ENCODE measurements around the gene OR2L13.
"Not testable (repeated sequence)": the region's sequence is repeated elsewhere in the genome, so short reads cannot be mapped to it uniquely, and the experiment has no call there.

Gene OR2L13, protein sequence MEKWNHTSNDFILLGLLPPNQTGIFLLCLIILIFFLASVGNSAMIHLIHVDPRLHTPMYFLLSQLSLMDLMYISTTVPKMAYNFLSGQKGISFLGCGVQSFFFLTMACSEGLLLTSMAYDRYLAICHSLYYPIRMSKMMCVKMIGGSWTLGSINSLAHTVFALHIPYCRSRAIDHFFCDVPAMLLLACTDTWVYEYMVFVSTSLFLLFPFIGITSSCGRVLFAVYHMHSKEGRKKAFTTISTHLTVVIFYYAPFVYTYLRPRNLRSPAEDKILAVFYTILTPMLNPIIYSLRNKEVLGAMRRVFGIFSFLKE

DNA sequence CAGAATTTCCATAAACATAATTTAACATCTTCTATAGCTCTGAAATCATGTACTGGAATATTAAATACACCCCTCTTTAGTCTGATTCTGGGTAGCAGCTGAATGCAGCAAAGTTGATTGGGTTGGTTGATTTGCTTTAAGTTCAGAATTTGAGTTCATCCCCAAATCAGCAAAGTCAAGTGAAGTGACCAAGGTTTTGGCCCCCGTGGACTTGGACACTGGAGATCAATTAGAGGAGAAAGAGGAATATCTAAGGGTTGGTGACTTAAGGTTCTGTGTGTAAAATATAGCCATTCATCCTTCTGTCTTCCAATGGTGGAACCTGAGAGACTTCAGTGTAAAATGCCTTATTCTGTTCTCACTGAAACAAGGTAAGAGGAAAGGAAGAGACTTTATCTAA is at the start of gene OR2L13:
Gene OR2L13 (plus strand): TSS at position 301 of the 400 bp plus-strand sequence. CDS start 4,192 bp downstream, outside the sequence.
- H3K4me1 Mint-ChIP-seq = no peaks in the 10 kb centered on the region
- H3K9me3 Mint-ChIP-seq = peaks cover 13% of the 10 kb centered on the region
- no peak within 1 kb of the TSS for H3K27ac Mint-ChIP-seq (ENCODE audit: low read depth)
- no peak within 1 kb of the TSS for H3K4me3 Mint-ChIP-seq
- DNase-seq (ENCODE audit: low spot score in 2 of 2) (no peak), ATAC-seq (replicated peaks; ENCODE audit: extremely low read depth, poor library complexity, severe bottlenecking) (no peak)
- no peaks in the 10 kb centered on the region for H3K36me3 Mint-ChIP-seq (ENCODE audit: insufficient read depth)
- H3K27me3 Mint-ChIP-seq = no peaks in the 10 kb centered on the region

- Mint-ChIP-seq H3K27me3 (no peaks in the 10 kb centered on the region), H3K27ac (ENCODE audit: low read depth) (no peak overlapping the region), H3K4me1 (no peaks in the 10 kb centered on the region), H3K4me3 (no peak overlapping the region), H3K36me3 (ENCODE audit: insufficient read depth) (no peaks in the 10 kb centered on the region), H3K9me3 (peaks cover 22% of the 10 kb centered on the region)
- no peak for DNase-seq (ENCODE audit: low spot score in 2 of 2)
- ATAC-seq (replicated peaks; ENCODE audit: extremely low read depth, poor library complexity, severe bottlenecking) = no peak
Measured at GRCh38 chr1:248045209-248045608, 49.8 kb upstream of the OR2L13 start.

GRCh38 chr1:248046536-248046935 is 48.4 kb upstream of the OR2L13 start, which contains the start of gene OR2L3:
OR2L3 (plus strand) TSS chr1:248046836; CDS start chr1:248060682, 13,846 bp downstream.
- ATAC-seq (replicated peaks; ENCODE audit: extremely low read depth, poor library complexity, severe bottlenecking) (no peak), DNase-seq (ENCODE audit: low spot score in 2 of 2) (no peak)
- H3K36me3 Mint-ChIP-seq (ENCODE audit: insufficient read depth) = no peaks in the 10 kb centered on the region
- H3K9me3 Mint-ChIP-seq = peaks cover 22% of the 10 kb centered on the region
- no peaks in the 10 kb centered on the region for H3K4me1 Mint-ChIP-seq
- no peak within 1 kb of the TSS for H3K27ac Mint-ChIP-seq (ENCODE audit: low read depth)
- no peaks in the 10 kb centered on the region for H3K27me3 Mint-ChIP-seq
- no peak within 1 kb of the TSS for H3K4me3 Mint-ChIP-seq

GRCh38 chr1:248047008-248047407 is 48.0 kb upstream of the OR2L13 start:
- ATAC-seq (replicated peaks; ENCODE audit: extremely low read depth, poor library complexity, severe bottlenecking) (no peak), DNase-seq (ENCODE audit: low spot score in 2 of 2) (no peak)
- Mint-ChIP-seq H3K4me3 (no peak overlapping the region), H3K27me3 (no peaks in the 10 kb centered on the region), H3K9me3 (peaks cover 22% of the 10 kb centered on the region), H3K27ac (ENCODE audit: low read depth) (no peak overlapping the region), H3K36me3 (ENCODE audit: insufficient read depth) (no peaks in the 10 kb centered on the region), H3K4me1 (no peaks in the 10 kb centered on the region)

DNA sequence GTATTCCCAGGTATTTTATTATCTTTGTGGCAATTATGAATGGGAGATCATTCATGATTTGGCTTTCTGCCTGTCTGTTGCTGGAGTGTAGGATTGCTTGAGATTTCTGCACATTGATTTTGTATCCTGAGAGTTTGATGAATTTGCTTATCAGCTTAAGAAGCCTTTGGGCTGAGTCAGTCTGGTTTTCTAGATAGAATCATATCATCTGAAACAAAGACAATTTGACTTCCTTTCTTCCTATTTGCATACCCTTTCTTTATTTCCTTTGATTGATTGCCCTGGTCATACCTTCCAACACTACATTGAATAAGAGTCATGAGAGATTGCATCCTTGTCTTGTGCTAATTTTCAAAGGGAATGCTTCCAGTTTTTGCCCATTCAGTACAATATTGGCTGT is 40.3 kb upstream of the OR2L13 start:
- DNase-seq (ENCODE audit: low spot score in 2 of 2) = no peak
- no peaks in the 10 kb centered on the region for H3K36me3 Mint-ChIP-seq (ENCODE audit: insufficient read depth)
- peaks cover 21% of the 10 kb centered on the region for H3K9me3 Mint-ChIP-seq
- H3K27me3 Mint-ChIP-seq = no peaks in the 10 kb centered on the region
- H3K4me1 Mint-ChIP-seq = no peaks in the 10 kb centered on the region
- no peak for ATAC-seq (replicated peaks; ENCODE audit: extremely low read depth, poor library complexity, severe bottlenecking)
- no peak overlapping the region for H3K27ac Mint-ChIP-seq (ENCODE audit: low read depth)
- H3K4me3 Mint-ChIP-seq = no peak overlapping the region

DNA sequence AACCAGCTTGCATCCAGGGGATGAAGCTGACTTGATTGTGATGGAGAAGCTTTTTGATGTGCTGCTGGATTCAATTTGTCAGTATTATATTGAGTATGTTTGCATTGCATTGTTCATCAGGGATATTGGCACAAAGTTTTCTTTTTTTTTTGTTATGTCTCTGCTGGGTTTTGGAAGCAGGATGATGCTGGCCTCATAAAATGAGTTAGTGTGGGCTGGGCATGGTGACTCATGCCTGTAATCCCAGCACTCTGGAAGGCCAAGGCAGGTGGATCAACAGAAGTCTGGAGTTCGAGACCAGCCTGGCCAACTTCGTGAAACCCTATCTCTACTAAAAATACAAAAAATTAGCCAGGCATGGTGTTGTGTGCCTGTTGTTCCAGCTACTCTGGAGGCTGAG is 39.7 kb upstream of the OR2L13 start:
- no peak for ATAC-seq (replicated peaks; ENCODE audit: extremely low read depth, poor library complexity, severe bottlenecking)
- no peaks in the 10 kb centered on the region for H3K4me1 Mint-ChIP-seq

DNA sequence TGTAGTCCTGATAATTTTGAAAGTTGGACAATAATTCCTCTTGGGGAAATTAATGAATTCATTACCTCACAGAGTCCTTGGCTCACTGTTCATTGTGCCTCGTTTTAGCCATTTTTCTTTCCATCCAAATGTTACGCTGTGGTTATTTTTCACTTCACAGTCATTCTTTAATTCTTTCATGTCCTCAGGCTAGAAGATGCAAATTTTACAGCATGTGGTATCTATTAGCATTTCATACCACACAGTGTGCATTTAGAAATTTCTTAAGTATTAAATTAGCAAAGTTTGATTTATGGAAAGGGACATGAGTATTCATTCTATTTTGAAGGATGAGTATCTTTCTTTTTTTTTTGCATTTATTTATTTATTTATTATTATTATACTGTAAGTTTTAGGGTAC is 29.9 kb upstream of the OR2L13 start:
- Mint-ChIP-seq H3K9me3 (peaks cover 21% of the 10 kb centered on the region), H3K4me3 (no peak overlapping the region), H3K27me3 (no peaks in the 10 kb centered on the region), H3K27ac (ENCODE audit: low read depth) (no peak overlapping the region), H3K4me1 (no peaks in the 10 kb centered on the region), H3K36me3 (ENCODE audit: insufficient read depth) (peaks cover 3% of the 10 kb centered on the region)
- no peak for ATAC-seq (replicated peaks; ENCODE audit: extremely low read depth, poor library complexity, severe bottlenecking)
- no peak for DNase-seq (ENCODE audit: low spot score in 2 of 2)

More for the DNA sequence above, 39.7 kb upstream of the OR2L13 start:
- no peaks in the 10 kb centered on the region for H3K27me3 Mint-ChIP-seq
- no peak for DNase-seq (ENCODE audit: low spot score in 2 of 2)
- no peaks in the 10 kb centered on the region for H3K36me3 Mint-ChIP-seq (ENCODE audit: insufficient read depth)
- peaks cover 21% of the 10 kb centered on the region for H3K9me3 Mint-ChIP-seq
- no peak overlapping the region for H3K27ac Mint-ChIP-seq (ENCODE audit: low read depth)
- H3K4me3 Mint-ChIP-seq = no peak overlapping the region

DNA sequence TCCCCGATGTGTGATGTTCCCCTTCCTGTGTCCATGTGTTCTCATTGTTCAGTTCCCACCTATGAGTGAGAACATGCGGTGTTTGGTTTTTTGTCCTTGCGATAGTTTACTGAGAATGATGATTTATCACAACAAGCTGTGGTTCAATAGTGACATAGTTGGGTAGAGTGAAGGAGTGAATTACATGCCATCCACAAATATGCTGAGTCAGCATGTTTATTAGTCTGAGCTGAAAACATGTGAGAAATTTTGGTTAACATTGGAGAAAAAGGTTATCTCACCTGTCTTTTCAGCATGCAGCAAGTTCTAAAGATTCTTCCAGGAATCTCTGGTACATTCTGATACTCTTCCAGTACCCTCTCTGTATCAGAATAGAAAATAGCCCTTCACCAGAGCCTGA is 29.4 kb upstream of the OR2L13 start:
- Mint-ChIP-seq H3K27me3 (no peaks in the 10 kb centered on the region), H3K9me3 (peaks cover 25% of the 10 kb centered on the region), H3K27ac (ENCODE audit: low read depth) (no peak overlapping the region), H3K4me3 (no peak overlapping the region), H3K4me1 (no peaks in the 10 kb centered on the region), H3K36me3 (ENCODE audit: insufficient read depth) (peaks cover 3% of the 10 kb centered on the region)
- ATAC-seq (replicated peaks; ENCODE audit: extremely low read depth, poor library complexity, severe bottlenecking) (no peak), DNase-seq (ENCODE audit: low spot score in 2 of 2) (no peak)

GRCh38 chr1:248083864-248084263 is 11.1 kb upstream of the OR2L13 start:
- H3K4me3 Mint-ChIP-seq; H3K4me1 Mint-ChIP-seq; ATAC-seq (replicated peaks; ENCODE audit: extremely low read depth, poor library complexity, severe bottlenecking); H3K27me3 Mint-ChIP-seq; DNase-seq (ENCODE audit: low spot score in 2 of 2); H3K36me3 Mint-ChIP-seq (ENCODE audit: insufficient read depth); H3K27ac Mint-ChIP-seq (ENCODE audit: low read depth): not testable (repeated sequence)
- peaks cover 12% of the 10 kb centered on the region for H3K9me3 Mint-ChIP-seq

DNA sequence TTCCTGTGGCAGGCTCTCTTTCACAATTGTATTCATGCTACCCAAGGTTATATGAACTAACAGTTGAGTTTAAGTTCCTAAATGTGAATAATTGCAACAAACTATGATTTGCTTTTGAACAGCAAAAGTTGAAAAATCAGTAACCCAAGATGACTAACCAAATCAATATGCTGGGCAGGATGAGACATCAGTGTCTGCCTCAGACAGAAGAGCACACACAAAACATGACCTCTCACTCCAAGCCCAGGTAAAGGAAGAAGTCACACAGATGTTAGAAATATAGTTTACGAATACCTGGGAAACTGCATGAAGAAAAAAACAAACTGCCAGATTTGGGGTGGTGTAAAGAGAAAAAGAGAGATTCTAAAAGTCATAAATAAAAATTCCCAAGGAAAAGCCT is 3.5 kb downstream of the OR2L13 start:
- DNase-seq (ENCODE audit: low spot score in 2 of 2) (no peak), ATAC-seq (replicated peaks; ENCODE audit: extremely low read depth, poor library complexity, severe bottlenecking) (no peak)
- no peaks in the 10 kb centered on the region for H3K27me3 Mint-ChIP-seq
- peaks cover 8% of the 10 kb centered on the region for H3K9me3 Mint-ChIP-seq
- no peak overlapping the region for H3K27ac Mint-ChIP-seq (ENCODE audit: low read depth)
- H3K4me3 Mint-ChIP-seq = no peak overlapping the region
- H3K4me1 Mint-ChIP-seq = no peaks in the 10 kb centered on the region
- no peaks in the 10 kb centered on the region for H3K36me3 Mint-ChIP-seq (ENCODE audit: insufficient read depth)

DNA sequence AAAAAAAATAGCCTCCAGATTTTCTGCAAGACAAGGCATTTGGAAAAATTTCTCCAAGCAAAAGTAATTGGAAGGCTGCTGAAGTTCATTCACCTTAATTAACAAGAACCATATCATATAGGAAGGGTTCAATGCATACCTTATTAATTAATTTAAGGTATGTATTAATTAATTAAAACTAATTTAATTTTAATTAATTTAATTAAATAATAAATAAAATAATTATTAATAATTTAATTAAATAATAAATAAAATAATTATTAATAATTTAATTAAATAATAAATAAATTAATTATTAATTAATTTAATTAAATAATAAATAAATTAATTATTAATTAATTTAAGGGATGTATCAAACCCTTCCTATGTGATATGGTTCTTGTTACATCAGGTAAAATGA is 7.9 kb downstream of the OR2L13 start:
- H3K9me3 Mint-ChIP-seq = peaks cover 22% of the 10 kb centered on the region
- no peak overlapping the region for H3K27ac Mint-ChIP-seq (ENCODE audit: low read depth)

DNA sequence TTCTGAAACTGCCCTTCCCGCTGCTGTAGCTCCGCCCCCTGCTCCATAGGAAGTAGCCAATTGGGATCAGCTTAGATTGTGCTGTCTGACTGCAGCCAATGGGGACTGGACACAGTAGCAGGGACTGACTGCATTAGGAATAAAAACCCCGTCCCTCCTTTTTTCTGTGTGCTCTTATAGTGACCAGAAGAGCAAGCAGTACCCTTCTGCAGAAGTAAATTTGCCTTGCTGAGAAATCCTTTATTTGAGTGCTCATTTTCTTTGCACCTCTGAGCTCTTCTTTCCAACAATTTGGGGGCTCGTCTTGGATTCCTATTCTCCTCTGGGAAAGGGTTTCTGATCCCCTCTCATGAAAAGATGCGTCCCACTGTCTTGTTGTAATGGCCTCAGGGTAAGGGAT is 16.2 kb downstream of the OR2L13 start:
- Mint-ChIP-seq H3K4me3 (no peak overlapping the region), H3K36me3 (ENCODE audit: insufficient read depth) (no peaks in the 10 kb centered on the region), H3K4me1 (no peaks in the 10 kb centered on the region), H3K27ac (ENCODE audit: low read depth) (no peak overlapping the region), H3K9me3 (peaks cover 38% of the 10 kb centered on the region), H3K27me3 (no peaks in the 10 kb centered on the region)
- ATAC-seq (replicated peaks; ENCODE audit: extremely low read depth, poor library complexity, severe bottlenecking) (no peak), DNase-seq (ENCODE audit: low spot score in 2 of 2) (no peak)

More for the DNA sequence above, 7.9 kb downstream of the OR2L13 start:
- DNase-seq (ENCODE audit: low spot score in 2 of 2) = no peak
- no peaks in the 10 kb centered on the region for H3K27me3 Mint-ChIP-seq
- H3K4me1 Mint-ChIP-seq = no peaks in the 10 kb centered on the region
- H3K36me3 Mint-ChIP-seq (ENCODE audit: insufficient read depth) = no peaks in the 10 kb centered on the region
- ATAC-seq (replicated peaks; ENCODE audit: extremely low read depth, poor library complexity, severe bottlenecking) = no peak
- H3K4me3 Mint-ChIP-seq = no peak overlapping the region

DNA sequence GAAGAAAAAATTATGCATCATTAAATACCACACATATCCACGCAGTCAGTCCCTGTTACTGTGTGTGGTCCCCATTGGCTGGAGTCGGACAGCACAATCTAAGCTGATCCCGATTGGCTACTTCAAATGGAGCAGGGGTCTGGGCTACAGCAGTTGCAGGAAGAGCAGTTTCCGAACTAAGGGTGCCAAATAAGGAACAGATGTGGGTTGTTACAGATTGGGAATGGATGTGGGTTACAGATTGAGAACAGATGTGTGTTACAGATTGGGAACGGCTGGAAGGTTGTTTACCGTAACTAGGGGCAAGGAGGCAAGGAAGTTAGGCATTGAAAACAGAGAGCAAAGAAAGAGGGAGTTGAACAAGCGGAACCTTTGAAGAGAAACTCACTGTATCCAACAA is 19.9 kb downstream of the OR2L13 start:
- ATAC-seq (replicated peaks; ENCODE audit: extremely low read depth, poor library complexity, severe bottlenecking) (no peak), DNase-seq (ENCODE audit: low spot score in 2 of 2) (no peak)
- Mint-ChIP-seq H3K9me3 (peaks cover 23% of the 10 kb centered on the region), H3K4me1 (no peaks in the 10 kb centered on the region), H3K36me3 (ENCODE audit: insufficient read depth) (no peaks in the 10 kb centered on the region), H3K4me3 (no peak overlapping the region), H3K27me3 (no peaks in the 10 kb centered on the region), H3K27ac (ENCODE audit: low read depth) (no peak overlapping the region)
